Suppressor macrophage treated with lipopolysaccharide for 4 hours (primary cell): ENCODE measurements around the gene RSPH1.
A peak's percentile ranks its signal among the peaks of the same experiment; 100 is the strongest.

Experiments used
- DNase-seq: peaks from one replicate; pipeline ENCODE4 v3.0.0-alpha.2; 2020

RSPH1 gene

GRCh38 chr21:42512346-42513034 lies 16.5 kb upstream of the RSPH1 start:
- DNase-seq = no peak

GRCh38 chr21:42509244-42509643 lies 13.2 kb upstream of the RSPH1 start:
- no peak for DNase-seq

- DNase-seq = no peak
These were observed 12.3 kb upstream of the RSPH1 start for GRCh38 chr21:42508371-42508770.

GRCh38 chr21:42507418-42507817 lies 11.4 kb upstream of the RSPH1 start:
- no peak for DNase-seq

GRCh38 chr21:42505090-42505726 lies 9.2 kb upstream of the RSPH1 start:
- DNase-seq = peak; percentile 72

GRCh38 chr21:42503711-42504110 lies 7.7 kb upstream of the RSPH1 start:
- no peak for DNase-seq

GRCh38 chr21:42500736-42501135 lies 4.7 kb upstream of the RSPH1 start:
- DNase-seq = no peak

- no peak for DNase-seq
These were observed 4.2 kb upstream of the RSPH1 start for GRCh38 chr21:42500225-42500624.

- DNase-seq = no peak
These were observed 3.6 kb upstream of the RSPH1 start for GRCh38 chr21:42499444-42500112.

- DNase-seq = no peak
These were observed 2.0 kb upstream of the RSPH1 start for GRCh38 chr21:42498012-42498411.

GRCh38 chr21:42496839-42497202 lies 797 bp upstream of the RSPH1 start:
- DNase-seq = no peak

- DNase-seq = no peak
These were observed 282 bp downstream of the RSPH1 start for GRCh38 chr21:42495765-42496119.

GRCh38 chr21:42495027-42495426 lies 997 bp downstream of the RSPH1 start:
- DNase-seq = no peak

GRCh38 chr21:42493109-42494060 lies 2.6 kb downstream of the RSPH1 start:
- no peak for DNase-seq

- no peak for DNase-seq
These were observed 3.8 kb downstream of the RSPH1 start for GRCh38 chr21:42492201-42492600.

GRCh38 chr21:42491328-42491727 lies 4.7 kb downstream of the RSPH1 start:
- DNase-seq = no peak

GRCh38 chr21:42490720-42491119 lies 5.3 kb downstream of the RSPH1 start:
- DNase-seq = no peak

GRCh38 chr21:42489991-42490390 lies 6.0 kb downstream of the RSPH1 start:
- no peak for DNase-seq

GRCh38 chr21:42489006-42489563 lies 6.9 kb downstream of the RSPH1 start:
- no peak for DNase-seq

GRCh38 chr21:42486531-42486930 lies 9.5 kb downstream of the RSPH1 start:
- DNase-seq = no peak

GRCh38 chr21:42486072-42486471 lies 10.0 kb downstream of the RSPH1 start:
- no peak for DNase-seq

GRCh38 chr21:42484966-42485365 lies 11.1 kb downstream of the RSPH1 start:
- no peak for DNase-seq

- no peak for DNase-seq
These were observed 14.9 kb downstream of the RSPH1 start for GRCh38 chr21:42481169-42481568.
